ENCODE results near the gene LRRC25. TPM values are rescaled to one million over a fixed set of nuclear protein-coding genes. Genes with fewer than 3 reads are reported as not detected.

LRRC25 gene
- not detected in 2 replicates for total RNA-seq

DNA sequence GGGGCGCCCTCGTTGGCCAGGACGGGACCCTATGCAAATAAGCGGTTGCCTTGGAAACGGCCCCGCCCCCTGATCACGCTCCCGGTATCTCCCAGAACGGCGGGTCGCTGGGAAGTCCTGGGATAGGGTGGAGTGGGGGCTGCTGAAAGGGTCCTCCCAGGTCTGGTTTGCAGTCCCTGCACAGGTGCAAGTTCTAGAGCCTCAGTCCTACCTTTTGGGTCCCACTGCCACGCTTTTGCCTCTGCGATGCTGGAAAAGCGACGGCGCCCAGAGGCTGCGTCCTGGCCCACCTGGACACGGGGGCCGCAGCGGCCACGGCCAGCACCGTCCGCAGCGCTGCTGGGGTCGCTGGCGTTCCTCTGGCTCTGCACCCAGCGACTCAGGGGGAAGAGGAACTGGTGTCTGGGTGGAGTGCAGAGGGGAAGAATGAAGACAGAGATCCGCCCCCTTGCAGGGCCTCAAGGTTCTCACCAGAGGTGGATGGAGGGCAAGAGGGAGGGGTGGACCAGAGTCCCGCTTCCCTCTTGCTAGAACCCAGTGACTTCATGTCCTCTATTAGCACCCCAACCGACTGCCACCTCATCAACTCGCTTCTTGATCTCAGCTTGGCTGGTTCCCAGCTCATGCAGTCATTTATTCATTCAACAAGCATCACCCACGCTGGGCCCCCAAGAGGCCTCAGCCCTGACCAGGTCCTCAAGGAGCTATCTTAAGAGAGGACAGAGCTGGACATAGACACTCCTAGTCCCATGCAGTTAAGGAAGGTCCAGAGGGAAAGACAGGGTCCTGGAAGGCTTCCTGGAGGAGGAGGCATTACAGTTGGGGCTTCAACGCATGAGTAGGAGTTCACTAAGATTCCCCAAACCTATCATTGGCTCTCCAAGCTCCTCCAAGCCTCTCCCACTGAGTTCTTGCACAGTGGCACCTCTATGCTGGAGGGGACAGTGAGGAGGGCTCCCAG lies at the start of gene LRRC25:
TSS of gene LRRC25 (minus strand) at position 381 of the 961 bp plus-strand sequence. CDS start 659 bp downstream, outside the sequence.
- intact Hi-C loops (cut with micrococcal nuclease), result no loop called here

DNA sequence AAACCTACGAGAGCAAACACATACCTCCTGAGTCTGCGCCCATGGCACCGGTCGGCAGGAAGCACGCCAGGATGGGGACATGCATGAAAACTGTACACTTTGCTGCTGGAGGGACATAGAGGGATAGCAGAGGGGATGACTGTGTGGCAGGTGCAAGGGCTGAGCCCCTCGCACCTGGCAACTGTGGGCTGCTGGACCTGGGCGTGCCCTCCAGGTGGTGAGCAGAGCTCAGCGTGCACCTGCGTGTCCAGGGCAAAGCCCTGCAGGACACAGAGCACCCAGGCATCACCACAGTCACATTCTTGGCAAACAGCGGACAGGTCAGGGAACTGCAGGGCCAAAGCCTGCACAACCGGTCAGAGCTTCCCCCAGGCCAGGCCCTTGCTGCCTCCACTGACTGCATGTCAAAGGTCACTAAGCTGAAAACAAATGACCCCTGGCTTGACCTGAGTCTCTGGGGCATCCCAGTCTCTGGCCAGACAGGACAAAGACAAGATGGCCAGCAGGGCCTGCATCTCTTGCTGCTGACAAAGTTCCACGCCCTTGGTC lies 49.5 kb upstream of the LRRC25 start:
- intact Hi-C loops (cut with micrococcal nuclease), result no loop called here

DNA sequence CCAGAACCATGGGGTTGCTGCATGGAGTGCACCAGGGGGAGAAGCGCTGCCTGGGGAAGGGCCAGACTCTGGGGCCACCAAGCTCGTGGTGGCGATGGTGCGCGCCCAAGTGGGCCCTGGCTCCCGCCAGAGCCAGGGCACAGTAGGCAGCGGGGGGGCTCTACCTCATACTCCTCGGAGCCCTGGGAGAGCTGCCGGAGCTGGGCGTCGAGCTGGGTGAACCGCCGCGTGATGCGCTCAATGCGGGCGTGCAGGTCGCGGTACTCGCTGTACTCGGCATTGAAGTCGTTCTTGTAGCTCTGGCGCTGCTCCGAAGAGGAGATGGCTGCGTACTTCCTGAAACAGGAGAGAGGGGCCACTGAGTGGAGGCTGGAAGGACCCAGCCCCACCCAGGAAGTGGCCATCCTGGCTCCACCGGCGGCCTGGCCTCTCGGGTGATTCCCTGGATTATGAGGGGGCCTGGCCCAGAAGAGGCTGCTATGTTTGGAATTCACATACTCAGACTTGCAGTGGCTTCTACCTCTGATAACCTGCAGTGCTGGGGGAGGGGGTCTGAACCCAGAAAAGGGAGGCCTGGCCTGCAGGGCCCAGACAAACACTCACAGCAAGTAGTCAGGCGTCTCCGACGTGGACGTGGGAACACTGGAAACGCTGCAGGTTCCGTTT lies 48.9 kb upstream of the LRRC25 start:
- intact Hi-C loops (cut with micrococcal nuclease), result no loop called here

DNA sequence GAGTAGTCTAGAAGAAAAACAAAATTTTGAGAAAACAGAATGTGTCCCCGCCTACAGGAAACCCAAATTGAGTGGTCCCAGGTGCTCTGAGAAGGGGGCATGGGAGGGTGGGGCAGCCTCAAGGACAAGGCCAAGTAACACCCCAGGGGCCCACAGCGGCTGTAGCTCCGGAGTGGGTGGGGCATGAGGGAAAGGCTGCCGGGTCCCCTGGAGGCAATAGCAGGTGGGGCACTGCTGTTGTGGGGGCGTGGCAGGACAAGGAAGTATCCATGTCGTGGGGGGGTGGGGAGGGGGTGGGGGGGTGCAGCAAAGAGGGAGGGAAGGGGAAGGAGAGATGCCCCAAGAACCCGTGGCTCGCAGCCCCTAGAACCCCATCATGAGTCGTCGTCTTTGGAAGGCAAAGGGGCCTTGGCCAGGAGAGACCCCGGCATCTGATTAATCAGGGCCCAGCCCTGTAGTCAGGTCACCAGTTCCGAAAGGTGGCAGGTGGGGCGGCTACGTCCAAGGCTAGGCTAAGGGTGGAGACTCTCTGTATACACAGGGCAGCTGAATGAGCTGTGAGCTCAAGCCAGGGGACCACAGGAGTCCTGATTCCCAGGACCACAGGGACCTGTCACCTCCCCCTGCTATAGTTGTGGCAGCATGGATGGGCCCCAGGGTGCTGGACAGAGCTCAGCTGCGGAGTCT lies 48.0 kb upstream of the LRRC25 start:
- intact Hi-C loops (cut with micrococcal nuclease), result no loop called here

DNA sequence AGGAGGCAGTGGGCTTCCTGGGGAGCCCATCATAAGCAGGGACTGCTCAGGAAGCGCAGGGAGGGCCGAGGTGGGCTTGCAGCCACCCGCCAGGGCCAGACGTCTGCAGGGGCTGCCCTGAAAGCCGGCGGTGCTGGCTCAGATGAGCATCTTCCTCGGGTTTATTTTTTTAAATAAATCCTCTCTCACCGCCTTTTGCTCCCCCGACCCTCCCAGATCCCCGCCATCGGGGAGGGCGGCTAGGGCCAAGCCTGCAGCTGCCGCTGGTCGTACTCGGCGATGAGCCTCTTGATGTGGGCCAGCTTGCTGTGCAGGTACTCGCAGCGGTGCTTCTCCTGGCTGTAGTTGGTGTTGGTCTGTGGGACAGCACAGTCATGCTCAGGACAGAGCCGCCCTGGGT lies 47.1 kb upstream of the LRRC25 start:
- intact Hi-C loops (cut with micrococcal nuclease), result no loop called here

DNA sequence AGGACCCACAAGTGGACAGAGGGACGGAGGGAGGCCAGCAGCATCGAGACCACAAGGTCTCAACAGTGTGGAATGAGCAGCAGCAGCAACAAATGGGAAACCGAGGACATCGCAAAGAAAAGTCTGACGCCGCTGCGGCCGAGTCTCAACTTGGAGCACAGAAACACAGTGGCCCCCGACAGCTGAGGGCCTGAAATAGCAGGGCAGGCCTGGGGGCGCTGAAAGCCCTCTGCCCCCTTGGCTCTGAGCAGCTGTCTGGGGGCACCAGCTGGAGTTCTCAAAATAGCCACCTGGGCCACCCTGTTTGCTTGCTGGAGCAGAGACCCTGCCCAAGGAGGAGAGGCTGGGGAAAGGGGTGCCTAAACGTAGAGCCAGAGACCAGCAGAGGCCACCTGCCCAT lies 46.4 kb upstream of the LRRC25 start:
- intact Hi-C loops (cut with micrococcal nuclease), result no loop called here

DNA sequence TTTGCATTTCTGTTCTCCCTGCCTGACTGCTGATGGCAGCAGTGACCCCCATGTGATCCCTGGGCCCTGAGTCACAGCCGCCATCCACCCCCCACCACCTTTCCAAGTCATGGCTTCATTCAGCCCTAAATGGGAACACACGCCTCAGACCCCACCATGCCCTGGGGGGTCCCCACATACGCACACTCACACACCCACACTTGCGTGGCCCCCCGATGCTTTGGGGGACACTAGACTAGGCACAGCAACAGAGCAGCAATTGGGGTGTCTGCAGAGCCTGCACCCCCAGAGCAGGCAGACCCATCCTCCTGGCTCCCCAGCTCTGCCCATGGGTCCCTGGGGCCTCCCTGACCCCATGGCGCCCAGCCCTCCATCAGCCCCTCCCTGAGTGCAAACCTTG lies 46.0 kb upstream of the LRRC25 start:
- intact Hi-C loops (cut with micrococcal nuclease), result no loop called here

DNA sequence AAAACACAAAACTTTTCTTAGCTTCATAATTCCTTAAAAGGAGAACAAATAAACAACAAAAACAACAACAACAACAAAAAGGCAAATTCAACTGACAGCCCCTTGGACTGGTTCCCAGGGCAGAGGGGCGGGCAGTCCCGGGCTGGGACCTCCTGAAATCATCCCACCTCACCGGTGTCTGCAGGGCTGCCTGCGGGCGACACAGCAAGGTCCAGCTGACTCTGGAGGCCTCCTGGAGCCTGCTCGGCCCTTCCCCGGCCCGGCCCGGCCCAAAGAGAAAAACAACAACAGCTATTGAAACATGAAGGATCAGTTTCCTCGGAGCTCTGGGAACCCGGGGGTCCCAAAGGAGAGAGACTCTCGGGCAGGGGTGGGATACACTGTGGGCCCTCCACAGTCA lies 45.5 kb upstream of the LRRC25 start:
- intact Hi-C loops (cut with micrococcal nuclease), result no loop called here

DNA sequence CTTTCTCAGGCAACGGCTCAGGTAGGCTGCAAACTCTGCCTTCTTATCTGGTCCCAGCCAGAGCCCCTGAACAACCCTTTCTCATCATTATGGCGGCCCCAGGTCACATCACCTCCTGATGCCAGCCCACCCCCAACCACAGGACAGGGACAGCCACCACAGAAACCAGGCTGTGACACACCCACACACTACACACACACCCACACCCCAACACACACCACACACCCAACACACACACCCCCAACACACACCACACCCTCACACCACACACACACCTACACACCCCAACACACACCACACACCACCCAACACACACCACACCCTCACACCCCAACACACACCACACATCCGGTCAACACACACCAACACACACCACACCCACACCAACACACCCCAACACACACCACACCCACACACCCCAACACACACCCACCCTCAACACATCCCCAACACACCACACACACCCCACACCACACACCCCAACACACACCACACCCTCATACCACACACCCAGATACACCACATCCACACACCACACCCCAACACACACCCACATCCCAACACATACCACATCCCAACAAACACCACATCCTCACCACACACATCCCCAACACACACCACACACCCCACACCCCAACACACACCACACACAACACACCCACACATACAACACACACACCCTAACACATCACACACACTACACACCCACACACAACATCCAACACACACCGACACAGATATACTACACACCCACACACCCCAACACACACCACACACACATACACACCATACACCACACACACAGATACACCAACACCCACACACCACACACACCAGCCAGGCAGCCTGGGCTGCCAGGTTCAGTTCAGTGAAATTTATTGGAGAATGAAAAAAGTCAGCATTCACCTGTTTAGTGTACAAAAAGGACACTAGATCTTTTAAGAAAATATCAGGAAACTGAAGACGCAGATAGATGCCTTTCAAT lies 44.7 kb upstream of the LRRC25 start:
- intact Hi-C loops (cut with micrococcal nuclease), result no loop called here

DNA sequence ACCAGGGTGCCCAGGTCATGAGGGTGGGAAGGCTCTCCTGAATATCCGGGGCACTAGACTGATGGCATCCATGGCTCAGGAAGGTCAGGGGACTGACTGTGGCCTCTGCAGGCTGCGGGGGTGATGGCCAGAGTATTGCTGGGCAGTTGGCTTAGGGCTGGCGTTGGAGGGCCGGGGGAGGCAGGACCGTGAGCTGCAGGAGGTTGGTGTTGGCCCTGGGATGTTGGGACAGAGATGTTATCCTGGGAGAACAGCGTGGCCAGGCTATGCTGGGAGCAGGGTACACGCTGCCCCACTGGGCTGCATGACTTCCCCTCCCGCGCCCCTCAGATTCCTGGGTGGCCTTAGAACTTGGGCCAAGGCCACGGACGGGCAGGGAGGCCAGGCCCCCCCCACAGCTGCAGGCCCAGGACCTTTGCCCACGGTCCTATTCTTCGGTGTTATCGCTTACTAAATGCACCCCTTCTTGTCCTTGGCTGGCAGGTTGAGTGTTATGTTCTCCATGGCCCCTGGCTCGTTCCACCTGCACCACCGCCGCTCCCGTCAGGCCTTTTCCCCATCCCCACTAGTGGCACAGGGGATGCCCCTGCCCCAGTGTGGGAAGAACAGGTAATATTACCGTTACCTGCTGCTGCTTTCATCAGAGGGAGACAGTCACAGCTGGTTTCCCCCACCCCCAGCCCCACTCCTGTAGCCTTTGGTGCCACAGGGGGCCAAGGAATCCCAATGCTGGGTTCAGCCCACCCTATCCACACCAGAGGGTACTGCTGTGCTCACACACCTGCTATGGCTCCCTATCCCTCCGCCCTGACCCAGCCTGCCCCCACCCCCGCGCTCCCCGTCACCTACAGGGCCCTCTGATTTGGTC lies 43.7 kb upstream of the LRRC25 start:
- intact Hi-C loops (cut with micrococcal nuclease), result no loop called here

DNA sequence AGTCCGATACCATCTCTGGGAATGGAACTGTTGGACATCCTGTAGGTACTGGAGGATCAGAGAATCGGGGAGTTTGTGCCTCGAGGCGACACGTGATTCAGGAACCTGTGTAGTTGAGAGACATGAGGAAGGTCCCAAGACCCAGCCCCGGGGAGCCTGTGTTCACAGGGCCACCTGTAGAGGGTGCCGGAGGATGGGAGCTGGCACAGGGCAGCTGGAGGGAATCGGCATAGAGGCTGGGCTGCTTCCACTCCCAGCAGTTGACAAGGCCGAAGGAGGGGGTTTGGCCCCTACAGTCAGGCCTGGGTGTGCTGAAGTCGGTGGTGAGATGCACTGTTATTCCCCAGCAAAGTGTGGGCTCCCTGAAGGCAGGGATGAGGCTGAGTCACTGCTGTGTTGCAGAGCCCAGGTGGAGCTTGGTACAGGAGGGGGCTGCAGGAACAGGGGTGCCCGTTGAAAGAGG lies 43.0 kb upstream of the LRRC25 start:
- intact Hi-C loops (cut with micrococcal nuclease), result no loop called here

DNA sequence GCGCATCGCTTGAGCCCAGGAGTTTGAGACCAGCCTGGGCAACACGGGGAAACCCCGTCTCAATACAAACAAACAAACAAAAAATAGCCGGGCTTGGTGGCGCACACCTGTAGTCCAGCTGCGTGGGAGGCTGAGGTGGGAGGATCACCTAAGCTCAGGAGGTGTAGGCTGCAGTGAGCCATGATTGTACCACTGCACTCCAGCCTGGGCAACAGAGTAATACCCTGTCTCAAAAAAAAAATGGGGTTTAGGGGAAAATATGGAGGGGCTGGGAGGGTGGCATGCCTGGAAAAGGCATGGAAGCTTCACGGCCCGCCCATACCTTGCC lies 42.5 kb upstream of the LRRC25 start:
- intact Hi-C loops (cut with micrococcal nuclease), result no loop called here

DNA sequence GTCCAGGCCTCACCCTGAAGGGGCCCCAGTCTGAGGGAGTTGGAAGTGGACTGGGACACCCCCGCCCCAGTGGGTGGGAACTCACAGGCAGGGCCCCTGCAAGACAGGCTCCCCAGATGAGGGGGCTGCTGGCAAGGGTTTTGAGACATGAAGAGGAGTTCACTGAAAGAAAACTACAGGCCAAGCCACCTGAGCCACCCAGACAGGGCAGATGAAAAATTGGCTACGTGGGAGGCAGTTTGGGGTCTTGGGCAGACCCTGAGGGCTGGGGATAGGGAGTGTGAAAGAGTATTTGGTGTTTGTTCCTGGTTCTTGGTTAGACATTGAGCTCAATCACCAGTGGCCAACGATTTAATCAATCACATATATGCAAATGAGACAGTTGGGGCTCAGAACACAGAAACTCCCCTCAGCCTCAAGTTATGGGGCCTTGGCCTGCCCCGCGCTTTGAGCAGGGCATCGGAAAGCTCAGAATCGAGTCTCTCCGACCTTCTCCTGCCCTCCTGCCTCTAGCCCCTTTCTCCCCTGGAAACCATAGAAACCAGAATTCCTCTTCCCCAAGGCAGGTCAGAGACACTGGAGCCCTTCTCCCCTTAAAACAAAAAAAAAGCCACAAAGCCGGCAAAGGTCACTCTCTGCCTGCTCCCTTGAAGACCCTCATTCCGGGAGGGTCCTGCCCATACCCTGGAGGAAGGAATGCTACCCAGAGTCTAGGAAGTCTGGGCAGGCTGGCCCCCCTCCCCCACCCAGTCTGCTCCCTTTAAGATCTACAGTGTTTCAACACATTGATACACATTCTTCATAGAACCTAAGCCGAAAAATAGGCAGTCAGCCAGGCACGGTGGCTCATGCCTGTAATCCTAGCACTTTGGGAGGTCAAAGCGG lies 41.8 kb upstream of the LRRC25 start:
- intact Hi-C loops (cut with micrococcal nuclease), result no loop called here

DNA sequence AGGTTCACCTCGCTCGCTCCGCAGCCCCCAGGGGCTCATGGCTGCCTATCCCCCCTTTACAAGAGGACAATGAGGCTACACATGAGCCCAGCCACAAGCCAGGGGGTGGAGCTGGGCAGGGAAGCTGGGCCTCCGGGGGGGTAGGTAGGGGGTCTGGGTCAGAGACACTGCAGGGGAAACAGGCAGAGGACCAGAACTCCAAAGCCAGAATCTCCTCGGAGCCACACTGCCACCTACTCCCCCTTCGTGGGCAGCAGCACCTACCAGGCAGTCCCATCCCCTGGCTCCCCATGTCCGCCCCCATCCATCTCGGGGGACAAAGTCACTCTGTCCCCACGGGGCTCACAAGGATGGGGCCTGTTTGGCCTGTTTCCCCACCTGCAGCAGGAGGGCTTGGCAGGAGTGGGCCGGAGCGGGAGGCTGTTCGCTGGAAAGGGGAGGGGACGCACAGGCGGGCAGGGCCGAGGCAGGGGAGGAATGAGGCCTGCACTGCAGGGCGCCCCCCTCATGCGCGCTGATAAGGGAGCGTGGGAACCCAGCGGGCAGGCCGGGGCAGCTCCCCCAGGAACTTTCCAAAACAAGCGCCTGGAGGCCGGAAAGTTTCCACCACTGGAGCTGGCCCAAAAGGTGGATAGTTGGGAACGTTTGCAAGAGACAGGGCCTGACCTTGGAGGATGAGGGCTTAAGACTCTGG lies 41.1 kb upstream of the LRRC25 start:
- intact Hi-C loops (cut with micrococcal nuclease), result no loop called here

DNA sequence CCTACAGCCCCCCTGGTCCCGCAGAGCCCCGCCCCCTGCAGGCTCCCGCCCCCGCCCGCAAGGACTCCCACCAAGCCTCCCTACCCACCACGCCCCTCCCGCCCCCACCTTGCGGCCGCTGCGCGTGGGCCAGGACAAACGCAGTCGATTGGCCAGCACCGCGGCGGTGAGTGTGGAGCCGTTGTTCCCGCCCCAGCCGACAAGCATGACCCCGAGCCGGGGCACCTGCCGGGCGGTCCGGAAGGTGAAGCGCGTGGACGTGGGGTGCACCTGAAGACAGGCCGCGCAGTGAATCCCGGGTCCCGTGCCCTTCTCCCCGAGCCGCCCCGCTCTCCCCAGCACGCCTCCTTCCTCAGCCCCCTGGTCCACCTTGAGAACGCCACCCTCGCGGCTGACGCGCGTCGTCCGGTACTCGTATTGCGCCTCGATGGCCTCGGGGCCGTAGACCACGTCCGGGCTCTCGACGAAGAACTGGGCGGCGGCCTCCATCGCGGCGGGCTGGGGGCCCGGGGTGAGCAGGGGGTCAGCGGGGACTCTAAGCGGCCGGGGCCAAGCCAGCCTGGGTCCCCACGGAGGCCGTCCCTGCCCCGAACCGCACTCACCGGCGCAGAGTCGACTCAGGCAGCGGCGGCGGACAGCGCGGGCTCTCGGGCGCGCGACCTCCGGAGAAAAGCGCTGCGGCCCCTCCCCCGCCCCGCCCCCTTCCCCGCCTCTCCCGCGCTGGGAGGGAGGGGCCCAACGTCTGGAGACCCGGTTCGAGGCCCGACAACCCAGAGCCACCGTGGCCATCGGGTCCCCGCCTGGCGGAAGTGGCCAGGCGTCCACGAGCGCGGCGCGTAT lies 40.3 kb upstream of the LRRC25 start, which contains the start of gene ISYNA1:
TSS of gene ISYNA1 (minus strand) at position 643 of the 840 bp plus-strand sequence. CDS start at position 489, 154 bp downstream.
- intact Hi-C loops (cut with micrococcal nuclease), result no loop called here

DNA sequence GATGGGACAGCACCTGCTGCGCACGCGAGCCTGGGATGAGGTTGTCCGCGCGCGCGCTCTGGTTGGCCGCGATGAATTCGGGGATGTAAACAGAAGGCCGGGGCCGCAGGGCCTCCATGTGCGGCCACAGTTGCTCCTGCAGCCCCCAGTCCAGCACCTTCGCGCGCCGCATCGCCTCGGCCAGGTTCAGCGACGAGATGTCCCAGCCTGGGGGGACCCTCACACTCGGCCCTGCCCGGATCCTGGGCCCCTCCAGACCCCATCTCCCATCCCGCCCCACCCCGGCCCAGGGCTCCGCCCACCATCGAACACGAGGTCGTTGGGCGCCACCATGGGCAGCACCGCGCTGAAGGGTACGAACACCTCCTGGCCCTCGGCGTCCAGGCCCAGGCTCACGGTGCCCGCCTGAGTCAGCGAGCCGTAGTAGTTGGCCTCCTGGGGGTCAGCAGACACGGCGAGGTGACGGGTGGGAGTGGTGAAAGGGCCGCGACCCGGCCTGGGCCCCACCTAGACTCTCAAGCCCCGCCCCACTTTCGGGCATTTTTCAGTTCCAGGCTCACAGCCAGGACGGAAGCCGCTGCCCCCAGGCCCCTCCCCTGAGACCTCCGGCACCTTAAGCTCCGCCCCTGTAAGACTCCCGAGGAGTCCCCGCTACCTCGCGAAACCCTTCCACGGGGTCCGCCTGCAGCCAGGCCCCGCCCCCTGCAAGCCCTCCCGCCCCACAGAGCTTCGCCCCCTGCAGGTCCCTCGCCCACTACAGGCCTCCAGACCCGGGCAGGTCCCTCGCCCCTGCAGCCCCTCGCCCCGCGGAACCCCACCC lies 39.5 kb upstream of the LRRC25 start:
- intact Hi-C loops (cut with micrococcal nuclease), result no loop called here

Measured in T-helper 2 cell treated with Interferon-gamma antibody and Interleukin-4, amounts not matched to agents 100 ng/mL and 5 ng/mL, for 36 hours (primary cell).